KMS-11 (cell line): Measurements from ENCODE around the gene SLIRP.

ENCODE experiments used
- H2AFZ ChIP-seq: fragments of 200-600 bp; sonication (generic); 2 replicates; pipeline ENCODE4 v1.6.1; 2016; ENCODE audit warnings: antibody characterized with exemption, mixed run types, low read depth
- H3K27ac ChIP-seq: fragments of 200-600 bp; sonication (generic); 2 replicates; pipeline ENCODE4 v1.6.1; 2016; ENCODE audit warnings: mild to moderate bottlenecking, mixed run types
- H3K27me3 ChIP-seq: fragments of 200-600 bp; sonication (generic); 2 replicates; pipeline ENCODE4 v1.6.1; 2017; ENCODE audit warnings: mild to moderate bottlenecking, low read depth, mixed run types, moderate library complexity; ENCODE audit not compliant: insufficient read depth
- H3K36me3 ChIP-seq: fragments of 200-600 bp; sonication (generic); 2 replicates; pipeline ENCODE4 v1.6.1; 2017; ENCODE audit warnings: mild to moderate bottlenecking, mixed run types; ENCODE audit not compliant: insufficient read depth
- H3K4me1 ChIP-seq: fragments of 200-600 bp; sonication (generic); 2 replicates; pipeline ENCODE4 v1.6.1; 2016; ENCODE audit warnings: mild to moderate bottlenecking, low read depth, mixed run types; ENCODE audit not compliant: poor library complexity, severe bottlenecking
- H3K4me2 ChIP-seq: fragments of 200-600 bp; sonication (generic); 2 replicates; pipeline ENCODE4 v1.7.0; 2016; ENCODE audit warnings: mild to moderate bottlenecking, mixed run types
- H3K4me3 ChIP-seq: fragments of 200-600 bp; sonication (generic); IDR thresholded peaks from 2 replicates; pipeline ENCODE4 v1.6.1; 2017; ENCODE audit warnings: low read depth, low read length, mixed read lengths; ENCODE audit not compliant: insufficient read depth
- H3K79me2 ChIP-seq: fragments of 200-600 bp; sonication (generic); 2 replicates; pipeline ENCODE4 v1.6.1; 2016; ENCODE audit warnings: low read depth, mixed run types; ENCODE audit not compliant: insufficient read depth
- H3K9ac ChIP-seq: fragments of 200-600 bp; sonication (generic); 2 replicates; pipeline ENCODE4 v1.6.1; 2016; ENCODE audit warnings: mild to moderate bottlenecking, mixed run types
- H4K20me1 ChIP-seq: fragments of 200-600 bp; sonication (generic); 2 replicates; pipeline ENCODE4 v1.6.1; 2016; ENCODE audit warnings: mild to moderate bottlenecking, mixed run types; ENCODE audit not compliant: insufficient read depth
- CTCF ChIP-seq: fragments of 200-600 bp; sonication (generic); conservative IDR thresholded peaks from 2 replicates; pipeline ENCODE4 v1.6.1; 2017; ENCODE audit warnings: low read depth, mild to moderate bottlenecking, antibody characterized with exemption, low read length, moderate library complexity, mixed read lengths

The SLIRP gene

DNA sequence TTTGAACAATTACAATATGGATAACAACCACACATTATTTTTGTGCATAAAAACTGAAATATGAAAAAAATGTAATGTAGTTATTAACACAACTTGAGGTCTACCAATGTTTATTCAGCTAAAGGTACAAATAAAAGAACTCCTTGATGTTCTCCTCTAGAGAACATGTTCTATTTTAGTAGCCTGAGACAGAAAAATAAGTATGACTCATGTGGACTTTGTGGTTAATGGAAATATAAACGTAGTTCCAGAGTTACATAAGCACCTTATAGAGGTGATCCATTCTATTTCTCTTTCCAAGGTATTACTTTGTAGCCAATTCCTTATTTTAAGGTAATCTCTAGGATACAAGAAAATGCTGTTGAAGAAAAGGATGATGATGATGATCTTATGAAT is 25.7 kb upstream of the SLIRP start:
- H3K27ac ChIP-seq, result no peak overlapping the region
- no peaks in the 10 kb centered on the region for H3K27me3 ChIP-seq
- H4K20me1 ChIP-seq, result no peaks in the 10 kb centered on the region
- no peak overlapping the region for H3K4me2 ChIP-seq
- H2AFZ ChIP-seq, result no peak overlapping the region
- no peaks in the 10 kb centered on the region for H3K79me2 ChIP-seq
- TF ChIP-seq CTCF, result no peak
- no peaks in the 10 kb centered on the region for H3K36me3 ChIP-seq
- H3K4me3 ChIP-seq, result no peak overlapping the region
- H3K4me1 ChIP-seq, result peaks cover 12% of the 10 kb centered on the region
- H3K9ac ChIP-seq, result no peak overlapping the region

- no peak overlapping the region for H3K4me2 ChIP-seq
- H3K27ac ChIP-seq, result no peak overlapping the region
- H3K27me3 ChIP-seq, result no peaks in the 10 kb centered on the region
- H3K4me1 ChIP-seq, result no peaks in the 10 kb centered on the region
- H3K36me3 ChIP-seq, result no peaks in the 10 kb centered on the region
- no peak overlapping the region for H3K9ac ChIP-seq
- no peak overlapping the region for H3K4me3 ChIP-seq
- no peak overlapping the region for H2AFZ ChIP-seq
- no peaks in the 10 kb centered on the region for H4K20me1 ChIP-seq
- no peak for TF ChIP-seq CTCF
- no peaks in the 10 kb centered on the region for H3K79me2 ChIP-seq
Observed at GRCh38 chr14:77691259-77691658, 16.6 kb upstream of the SLIRP start.

- peaks cover 24% of the 10 kb centered on the region for H3K4me1 ChIP-seq
- peak overlapping the region; percentile 87 for H3K9ac ChIP-seq
- H3K4me2 ChIP-seq, result peak overlapping the region; percentile 91
- peak overlapping the region; percentile 39 for H2AFZ ChIP-seq
- H3K79me2 ChIP-seq, result peaks cover 47% of the 10 kb centered on the region
- H3K27ac ChIP-seq, result peak overlapping the region; percentile 66; the same call in 1 of the 2 replicates
- H3K36me3 ChIP-seq, result no peaks in the 10 kb centered on the region; the same call in 1 of the 2 replicates
- H3K4me3 ChIP-seq, result no peak overlapping the region
- H4K20me1 ChIP-seq, result no peaks in the 10 kb centered on the region
- no peak for TF ChIP-seq CTCF
- H3K27me3 ChIP-seq, result no peaks in the 10 kb centered on the region
Observed at GRCh38 chr14:77707355-77707723, 564 bp upstream of the SLIRP start.

DNA sequence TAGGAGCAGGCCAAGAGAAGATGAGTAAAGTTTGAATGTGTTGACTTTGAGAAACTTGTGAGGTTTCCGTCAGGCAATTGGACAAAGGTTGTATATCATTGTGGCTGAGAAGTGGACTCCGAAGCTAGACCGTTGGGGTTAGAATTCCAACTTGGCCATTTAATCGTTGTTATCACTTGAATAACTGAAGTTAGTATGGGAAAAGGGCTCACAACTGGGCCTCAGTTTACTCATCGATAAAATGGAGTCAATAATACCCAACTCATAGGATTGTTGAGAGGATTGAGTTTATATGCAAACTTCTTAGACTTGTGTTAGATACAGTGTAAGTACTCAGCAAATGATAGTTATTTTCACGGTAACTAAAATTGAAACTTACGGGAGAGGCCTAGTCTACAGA is 846 bp downstream of the SLIRP start:
- Histone ChIP-seq H3K27ac (peak overlapping the region; percentile 66), H3K4me1 (peaks cover 24% of the 10 kb centered on the region)

More for the DNA sequence above, 846 bp downstream of the SLIRP start:
- peak overlapping the region; percentile 87 for H3K9ac ChIP-seq
- H4K20me1 ChIP-seq, result no peaks in the 10 kb centered on the region
- H3K27me3 ChIP-seq, result no peaks in the 10 kb centered on the region
- peak overlapping the region; percentile 91 for H3K4me2 ChIP-seq
- no peak for TF ChIP-seq CTCF
- H3K4me3 ChIP-seq, result no peak overlapping the region
- peak overlapping the region; percentile 39; the same call in 1 of the 2 replicates for H2AFZ ChIP-seq
- H3K79me2 ChIP-seq, result peaks cover 52% of the 10 kb centered on the region
- no peaks in the 10 kb centered on the region for H3K36me3 ChIP-seq
